ENCODE data around the gene TMEM217. TPM values are rescaled to one million over a fixed set of nuclear protein-coding genes. Genes with fewer than 3 reads are reported as not detected.

TMEM217 gene
- total RNA-seq, 1 experiment from 2014 or later = 0.74 TPM

- no peak overlapping the region for H3K4me3 ChIP-seq
- DNase-seq (ENCODE audit: low read depth in 1 of 2, low spot score in 2 of 2) = no peak
- no peaks in the 10 kb centered on the region for H3K9me3 ChIP-seq (replicated peaks)
- H3K27me3 ChIP-seq (replicated peaks) = no peaks in the 10 kb centered on the region
- H3K4me1 ChIP-seq (replicated peaks) = no peaks in the 10 kb centered on the region
- peaks cover 62% of the 10 kb centered on the region for H3K36me3 ChIP-seq
- no peak overlapping the region for H3K27ac ChIP-seq
These were observed 30.3 kb upstream of the TMEM217 start for GRCh38 chr6:37288247-37288646.

- peaks cover 65% of the 10 kb centered on the region for H3K36me3 ChIP-seq
These were observed 29.7 kb upstream of the TMEM217 start for GRCh38 chr6:37287519-37288157.

DNA sequence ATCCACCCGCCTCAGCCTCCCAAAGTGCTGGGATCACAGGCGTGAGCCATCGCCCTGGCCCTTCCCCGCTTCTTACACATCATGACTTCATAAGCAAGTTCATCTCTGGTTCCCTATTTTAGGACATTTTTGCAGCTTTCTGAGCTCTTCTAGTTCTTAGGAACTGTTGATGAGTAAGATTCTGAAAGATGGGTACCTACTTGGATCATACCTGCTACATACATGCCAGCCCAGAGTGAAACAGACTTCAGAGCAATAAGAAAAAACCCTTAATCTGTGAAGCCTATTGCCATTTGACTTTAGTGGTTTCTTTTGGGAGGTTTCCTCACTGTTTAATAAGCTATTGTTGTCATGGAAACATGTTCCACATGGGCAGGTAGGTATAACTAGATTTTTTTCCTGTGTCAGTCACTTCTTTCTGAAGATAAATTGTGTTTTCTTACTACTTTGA, 27.9 kb upstream of the TMEM217 start:
- Histone ChIP-seq H3K9me3 (replicated peaks) (no peaks in the 10 kb centered on the region), H3K4me3 (no peak overlapping the region), H3K27me3 (replicated peaks) (no peaks in the 10 kb centered on the region), H3K4me1 (replicated peaks) (no peaks in the 10 kb centered on the region), H3K36me3 (peaks cover 63% of the 10 kb centered on the region), H3K27ac (no peak overlapping the region)
- DNase-seq (ENCODE audit: low read depth in 1 of 2, low spot score in 2 of 2) = no peak

More at GRCh38 chr6:37287519-37288157, 29.7 kb upstream of the TMEM217 start:
- no peaks in the 10 kb centered on the region for H3K4me1 ChIP-seq (replicated peaks)
- H3K27me3 ChIP-seq (replicated peaks) = no peaks in the 10 kb centered on the region
- no peaks in the 10 kb centered on the region for H3K9me3 ChIP-seq (replicated peaks)
- no peak overlapping the region for H3K4me3 ChIP-seq
- no peak for DNase-seq (ENCODE audit: low read depth in 1 of 2, low spot score in 2 of 2)
- H3K27ac ChIP-seq = no peak overlapping the region

DNA sequence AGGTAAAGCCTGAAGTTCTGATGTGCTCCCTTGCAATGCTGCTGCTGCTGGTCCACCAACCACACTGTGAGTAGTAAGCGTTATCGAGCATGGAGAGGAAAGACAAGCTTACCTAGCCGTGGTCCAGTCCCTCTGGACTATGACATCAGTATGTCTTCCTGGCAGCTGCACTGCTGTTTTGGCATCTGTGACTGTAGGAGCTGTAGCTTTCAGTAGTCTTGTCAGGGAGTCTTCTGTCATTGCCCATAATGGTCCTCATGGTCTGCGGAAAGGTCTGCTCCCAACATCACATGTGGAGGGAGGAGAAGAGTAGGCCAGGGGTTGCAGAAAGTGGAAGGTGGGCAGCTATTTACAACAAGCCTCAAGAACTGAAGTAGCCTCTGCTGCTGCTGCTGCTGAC, 26.8 kb upstream of the TMEM217 start:
- Histone ChIP-seq H3K4me1 (replicated peaks) (no peaks in the 10 kb centered on the region), H3K4me3 (no peak overlapping the region), H3K9me3 (replicated peaks) (no peaks in the 10 kb centered on the region), H3K36me3 (peaks cover 63% of the 10 kb centered on the region), H3K27me3 (replicated peaks) (no peaks in the 10 kb centered on the region), H3K27ac (no peak overlapping the region)
- DNase-seq (ENCODE audit: low read depth in 1 of 2, low spot score in 2 of 2) = no peak

GRCh38 chr6:37283671-37284151, 25.8 kb upstream of the TMEM217 start:
- H3K27me3 ChIP-seq (replicated peaks) = no peaks in the 10 kb centered on the region
- H3K27ac ChIP-seq = no peak overlapping the region
- no peak for DNase-seq (ENCODE audit: low read depth in 1 of 2, low spot score in 2 of 2)
- H3K36me3 ChIP-seq = peaks cover 59% of the 10 kb centered on the region
- H3K4me3 ChIP-seq = no peak overlapping the region
- H3K9me3 ChIP-seq (replicated peaks) = no peaks in the 10 kb centered on the region
- H3K4me1 ChIP-seq (replicated peaks) = no peaks in the 10 kb centered on the region

- no peaks in the 10 kb centered on the region for H3K9me3 ChIP-seq (replicated peaks)
- H3K4me3 ChIP-seq = no peak overlapping the region
- no peak for DNase-seq (ENCODE audit: low read depth in 1 of 2, low spot score in 2 of 2)
- H3K27me3 ChIP-seq (replicated peaks) = no peaks in the 10 kb centered on the region
- H3K4me1 ChIP-seq (replicated peaks) = no peaks in the 10 kb centered on the region
- H3K27ac ChIP-seq = no peak overlapping the region
- H3K36me3 ChIP-seq = peaks cover 57% of the 10 kb centered on the region
These were observed 25.3 kb upstream of the TMEM217 start for GRCh38 chr6:37283268-37283667.

GRCh38 chr6:37282371-37282770, 24.4 kb upstream of the TMEM217 start:
- DNase-seq (ENCODE audit: low read depth in 1 of 2, low spot score in 2 of 2) = no peak
- no peaks in the 10 kb centered on the region for H3K4me1 ChIP-seq (replicated peaks)
- peaks cover 51% of the 10 kb centered on the region for H3K36me3 ChIP-seq
- H3K9me3 ChIP-seq (replicated peaks) = no peaks in the 10 kb centered on the region
- H3K27ac ChIP-seq = no peak overlapping the region
- no peaks in the 10 kb centered on the region for H3K27me3 ChIP-seq (replicated peaks)
- H3K4me3 ChIP-seq = no peak overlapping the region

- H3K36me3 ChIP-seq = peaks cover 37% of the 10 kb centered on the region
- no peak overlapping the region for H3K27ac ChIP-seq
These were observed 22.4 kb upstream of the TMEM217 start for GRCh38 chr6:37280162-37280887.

GRCh38 chr6:37279366-37280134, 21.6 kb upstream of the TMEM217 start:
- Histone ChIP-seq H3K4me1 (replicated peaks) (no peaks in the 10 kb centered on the region), H3K27me3 (replicated peaks) (no peaks in the 10 kb centered on the region), H3K27ac (no peak overlapping the region), H3K4me3 (no peak overlapping the region), H3K36me3 (peaks cover 34% of the 10 kb centered on the region), H3K9me3 (replicated peaks) (no peaks in the 10 kb centered on the region)
- no peak for DNase-seq (ENCODE audit: low read depth in 1 of 2, low spot score in 2 of 2)

More at GRCh38 chr6:37280162-37280887, 22.4 kb upstream of the TMEM217 start:
- no peaks in the 10 kb centered on the region for H3K27me3 ChIP-seq (replicated peaks)
- H3K9me3 ChIP-seq (replicated peaks) = no peaks in the 10 kb centered on the region
- H3K4me3 ChIP-seq = no peak overlapping the region
- no peak for DNase-seq (ENCODE audit: low read depth in 1 of 2, low spot score in 2 of 2)
- no peaks in the 10 kb centered on the region for H3K4me1 ChIP-seq (replicated peaks)

GRCh38 chr6:37277001-37277409, 19.1 kb upstream of the TMEM217 start:
- no peak overlapping the region for H3K27ac ChIP-seq
- H3K4me1 ChIP-seq (replicated peaks) = no peaks in the 10 kb centered on the region
- H3K4me3 ChIP-seq = no peak overlapping the region
- no peaks in the 10 kb centered on the region for H3K9me3 ChIP-seq (replicated peaks)
- DNase-seq (ENCODE audit: low read depth in 1 of 2, low spot score in 2 of 2) = no peak
- H3K27me3 ChIP-seq (replicated peaks) = no peaks in the 10 kb centered on the region
- peaks cover 15% of the 10 kb centered on the region for H3K36me3 ChIP-seq

GRCh38 chr6:37275350-37275749, 17.4 kb upstream of the TMEM217 start:
- peaks cover 13% of the 10 kb centered on the region for H3K36me3 ChIP-seq
- no peak overlapping the region for H3K4me3 ChIP-seq
- no peak for DNase-seq (ENCODE audit: low read depth in 1 of 2, low spot score in 2 of 2)
- H3K27me3 ChIP-seq (replicated peaks) = no peaks in the 10 kb centered on the region
- no peak overlapping the region for H3K27ac ChIP-seq
- H3K4me1 ChIP-seq (replicated peaks) = no peaks in the 10 kb centered on the region
- H3K9me3 ChIP-seq (replicated peaks) = no peaks in the 10 kb centered on the region

DNA sequence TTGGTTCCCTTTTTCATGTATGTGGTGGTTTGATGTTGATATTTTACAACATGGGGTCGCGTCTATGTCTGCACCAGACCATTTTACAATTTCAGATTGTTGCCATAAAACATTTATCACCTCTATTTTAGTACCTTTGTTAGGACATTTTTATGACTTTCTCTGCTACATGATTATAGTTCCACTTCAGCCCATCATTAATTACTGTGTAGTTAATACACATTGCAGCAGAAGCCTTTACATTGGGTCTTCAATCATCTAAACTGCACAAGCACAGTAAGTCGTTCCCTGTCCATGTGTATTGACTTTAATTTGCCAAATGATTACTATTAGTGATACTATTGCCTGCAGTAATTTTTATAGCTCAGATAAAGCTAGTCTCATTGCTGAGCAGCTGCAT, 15.7 kb upstream of the TMEM217 start:
- Histone ChIP-seq H3K27me3 (replicated peaks) (no peaks in the 10 kb centered on the region), H3K4me3 (no peak overlapping the region), H3K36me3 (peaks cover 20% of the 10 kb centered on the region), H3K4me1 (replicated peaks) (no peaks in the 10 kb centered on the region), H3K9me3 (replicated peaks) (no peaks in the 10 kb centered on the region), H3K27ac (no peak overlapping the region)
- no peak for DNase-seq (ENCODE audit: low read depth in 1 of 2, low spot score in 2 of 2)

DNA sequence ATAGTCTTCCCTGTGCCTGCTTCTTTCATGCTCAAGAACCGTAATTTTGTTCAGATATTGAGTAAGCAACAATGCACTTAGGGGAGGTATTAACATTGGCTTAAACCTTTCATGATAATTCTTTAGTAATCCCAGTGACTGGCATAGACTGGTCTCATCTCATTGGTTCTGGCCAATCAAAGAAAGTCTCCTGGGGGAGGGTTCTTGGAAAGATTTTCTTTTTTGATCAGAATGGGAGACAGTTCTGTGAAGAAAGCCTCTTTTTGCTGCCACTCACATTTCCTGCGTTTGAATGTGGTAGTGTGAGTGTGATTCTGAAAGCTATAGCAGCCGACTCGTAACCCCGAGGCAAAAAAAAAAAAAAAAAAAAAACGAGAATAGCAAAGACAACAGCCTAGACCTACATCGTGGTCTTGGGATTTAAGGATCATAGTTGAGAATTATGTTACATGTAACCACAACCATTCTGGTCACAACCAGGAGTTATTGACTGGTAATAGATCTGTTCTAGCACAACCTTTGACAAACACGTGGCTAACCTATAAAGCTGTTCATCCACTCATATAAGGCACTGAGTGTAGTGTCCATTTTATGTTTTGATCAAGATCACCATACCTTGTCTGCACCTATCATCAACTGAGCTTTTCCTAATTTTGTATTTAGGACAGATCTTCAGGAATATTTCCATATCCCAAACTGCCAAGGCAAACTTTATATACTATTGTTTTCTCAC, 15.1 kb upstream of the TMEM217 start:
- Histone ChIP-seq H3K4me1 (replicated peaks) (no peaks in the 10 kb centered on the region), H3K27ac (no peak overlapping the region), H3K27me3 (replicated peaks) (no peaks in the 10 kb centered on the region), H3K4me3 (no peak overlapping the region), H3K36me3 (peaks cover 20% of the 10 kb centered on the region), H3K9me3 (replicated peaks) (no peaks in the 10 kb centered on the region)
- DNase-seq (ENCODE audit: low read depth in 1 of 2, low spot score in 2 of 2) = no peak

Data from SJSA1 (cell line).